DMS79 treated with DMSO at 0.1 percent for 48 hours (cell line): ENCODE measurements around the gene FGD2.
A peak's percentile ranks its signal among the peaks of the same experiment; 100 is the strongest.

Source experiments
- DNase-seq: peaks from one replicate; lab custom pipeline; 2025; lab: John Stamatoyannopoulos, UW

Gene FGD2

DNA sequence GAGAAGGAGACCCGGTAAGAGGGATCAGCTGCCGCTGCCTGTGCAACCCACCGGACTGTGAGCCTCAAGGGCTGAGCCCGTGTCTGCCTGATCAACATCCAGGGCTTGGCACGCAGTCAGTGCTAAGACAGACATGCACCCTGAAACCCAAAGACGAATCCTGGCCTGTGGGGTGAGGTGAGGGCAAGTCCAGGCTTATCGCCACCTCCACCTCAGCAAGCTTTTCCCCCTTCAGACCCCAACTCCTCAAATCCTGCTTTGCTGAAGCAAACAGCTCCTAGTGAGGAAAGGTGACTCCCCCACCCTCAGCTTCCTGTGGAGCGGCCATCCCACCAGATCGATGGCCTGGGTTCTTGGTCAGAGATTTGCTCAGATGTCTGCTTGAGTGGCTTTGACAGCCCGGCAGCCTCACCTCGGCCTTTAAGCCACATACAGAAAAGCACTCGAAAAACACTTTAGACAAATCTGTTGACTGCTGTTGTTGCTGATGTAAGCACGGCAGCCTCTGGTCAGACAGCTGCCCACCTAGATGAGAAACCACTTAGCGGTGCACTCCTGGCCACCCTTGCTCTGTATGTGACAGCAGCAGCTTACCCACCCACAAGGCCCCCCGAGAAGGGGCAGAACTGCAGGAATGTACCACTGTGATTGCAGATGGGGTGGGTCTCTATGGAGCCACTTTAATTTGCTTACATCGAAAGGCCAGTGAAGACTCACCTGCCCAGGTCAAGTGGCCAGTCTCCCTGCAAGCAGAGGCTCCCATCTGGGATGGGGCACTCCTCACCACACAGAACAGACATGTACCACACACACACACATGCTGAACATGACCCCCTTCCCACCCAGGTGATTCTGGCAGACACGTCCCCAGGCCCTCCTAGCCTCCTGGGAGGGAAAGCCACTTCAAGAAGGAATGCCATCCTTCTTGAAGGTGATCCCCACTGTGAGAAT lies 34.3 kb upstream of the FGD2 start:
- DNase-seq, result peak; percentile 53

- DNase-seq, result no peak
Measured at GRCh38 chr6:36971921-36972673, 33.4 kb upstream of the FGD2 start.

- no peak for DNase-seq
Measured at GRCh38 chr6:36973190-36973589, 32.3 kb upstream of the FGD2 start.

DNA sequence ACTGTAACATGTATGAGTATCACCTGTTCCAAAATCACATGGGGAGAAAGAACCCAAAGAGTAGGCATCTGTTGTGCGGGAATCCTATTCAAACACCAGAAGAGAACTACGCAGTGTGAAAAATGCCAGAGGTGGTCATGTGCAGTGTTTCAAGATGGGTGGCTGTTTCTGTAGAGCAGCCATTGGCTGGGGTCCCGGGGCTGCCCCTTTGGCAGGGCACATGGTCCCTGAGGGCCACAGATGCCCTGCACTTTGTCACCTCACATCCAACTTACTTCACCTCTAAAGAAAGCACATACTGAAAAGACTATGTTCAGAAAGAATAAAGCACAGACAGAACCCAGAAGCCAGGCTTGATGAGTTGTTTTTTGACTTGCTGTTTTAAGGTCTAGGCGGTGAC lies 31.8 kb upstream of the FGD2 start:
- DNase-seq, result no peak

- DNase-seq, result no peak
Measured at GRCh38 chr6:36975231-36976006, 30.0 kb upstream of the FGD2 start.

DNA sequence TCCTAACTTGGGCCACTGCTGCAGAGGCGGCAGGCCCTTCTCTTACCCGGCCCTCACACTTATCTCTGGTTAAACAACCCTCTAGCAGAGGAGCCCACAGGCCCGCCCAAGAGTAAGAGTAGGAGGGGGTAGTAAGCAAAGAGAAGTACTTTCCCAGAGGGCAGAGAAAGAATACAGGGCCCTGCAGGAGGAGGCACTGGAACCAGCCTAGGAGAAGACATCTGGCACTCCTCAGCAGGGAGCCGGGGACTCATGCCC lies 29.5 kb upstream of the FGD2 start:
- no peak for DNase-seq

DNA sequence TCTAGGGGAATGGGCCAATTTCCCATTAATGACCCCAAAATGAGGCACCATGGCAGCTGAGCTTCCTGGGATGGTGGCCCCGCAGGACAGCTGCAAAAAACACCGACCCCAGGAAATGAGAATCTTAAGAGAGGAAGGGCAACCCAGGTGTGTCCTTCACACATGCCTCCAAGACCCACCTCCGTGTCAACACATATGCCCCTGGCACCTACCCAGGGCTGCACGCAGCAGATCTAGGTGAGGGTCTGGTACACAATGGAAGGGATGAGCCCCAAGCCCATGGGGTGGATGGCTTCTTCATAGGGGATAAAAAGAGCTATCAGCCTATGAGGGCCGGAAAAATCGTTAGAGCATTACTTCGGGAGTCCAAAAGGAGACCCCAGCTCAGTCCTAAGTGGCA lies 28.9 kb upstream of the FGD2 start:
- DNase-seq, result no peak

GRCh38 chr6:36976931-36977330 lies 28.5 kb upstream of the FGD2 start:
- no peak for DNase-seq

- DNase-seq, result no peak
Measured at GRCh38 chr6:36977470-36977941, 27.9 kb upstream of the FGD2 start.

DNA sequence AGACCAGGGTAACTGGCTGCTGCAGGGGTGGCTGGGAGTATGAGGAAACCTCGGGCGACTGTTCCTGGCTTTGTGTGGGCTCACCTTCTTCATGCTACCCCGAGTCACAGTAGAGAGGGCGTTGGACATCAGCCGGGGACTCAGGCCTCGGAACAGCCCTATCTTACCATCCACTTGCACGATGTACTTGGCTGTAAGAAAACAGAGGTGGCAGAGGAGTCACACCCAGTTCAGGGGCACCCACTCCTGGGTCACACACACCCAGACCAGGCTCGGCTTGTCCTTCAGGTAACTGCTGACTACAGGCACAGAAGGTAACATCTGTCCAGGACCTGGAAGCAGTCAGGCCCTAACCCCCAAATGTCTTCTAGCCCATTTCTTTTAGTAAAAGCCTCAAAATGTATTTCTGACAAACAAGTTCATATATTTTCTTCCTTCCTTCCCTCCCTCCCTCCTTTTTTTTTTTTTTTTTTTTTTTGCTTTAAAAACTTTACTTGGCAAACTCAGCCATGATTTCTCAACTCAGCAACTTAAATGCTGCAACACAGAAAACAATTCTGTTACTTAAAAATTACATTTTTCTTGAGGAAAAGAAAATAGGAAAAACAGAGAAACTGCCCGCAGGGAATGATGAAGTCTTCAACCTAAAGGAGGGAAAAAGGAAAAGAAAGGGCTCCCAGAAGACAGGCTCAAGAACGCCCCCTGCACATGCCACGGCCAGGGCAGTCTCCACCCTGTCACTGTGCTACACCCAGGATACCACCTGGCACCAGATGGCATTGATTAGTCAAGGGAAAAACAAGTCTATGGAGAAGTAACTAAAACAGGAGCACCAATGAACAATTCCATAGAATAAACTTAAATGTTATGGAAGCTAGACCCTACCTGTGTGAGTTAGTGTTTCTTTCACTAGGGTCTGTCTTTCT lies 26.8 kb upstream of the FGD2 start:
- DNase-seq, result no peak

- peak; percentile 56 for DNase-seq
Measured at GRCh38 chr6:36979347-36979742, 26.1 kb upstream of the FGD2 start.

DNA sequence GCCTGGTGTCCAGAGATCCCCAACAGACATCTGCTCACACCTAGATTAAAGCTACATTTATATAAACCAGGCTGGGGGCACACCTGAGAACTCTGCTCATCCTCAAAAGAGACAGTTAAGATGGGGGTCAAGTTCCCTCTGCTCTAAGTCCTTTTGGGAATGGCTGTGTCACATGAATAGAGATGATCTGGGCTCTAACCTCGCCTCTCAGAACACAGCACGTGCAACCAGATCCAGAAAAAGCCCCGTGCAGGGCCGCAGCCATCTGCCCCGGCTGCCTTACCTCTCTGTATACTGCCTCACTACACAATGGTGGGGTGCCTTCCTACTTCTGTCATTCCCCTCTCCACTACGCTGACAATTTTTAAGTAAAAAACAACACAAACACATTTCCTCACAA lies 25.3 kb upstream of the FGD2 start:
- DNase-seq, result no peak

GRCh38 chr6:36980876-36981619 lies 24.4 kb upstream of the FGD2 start:
- peak; percentile 49 for DNase-seq

DNA sequence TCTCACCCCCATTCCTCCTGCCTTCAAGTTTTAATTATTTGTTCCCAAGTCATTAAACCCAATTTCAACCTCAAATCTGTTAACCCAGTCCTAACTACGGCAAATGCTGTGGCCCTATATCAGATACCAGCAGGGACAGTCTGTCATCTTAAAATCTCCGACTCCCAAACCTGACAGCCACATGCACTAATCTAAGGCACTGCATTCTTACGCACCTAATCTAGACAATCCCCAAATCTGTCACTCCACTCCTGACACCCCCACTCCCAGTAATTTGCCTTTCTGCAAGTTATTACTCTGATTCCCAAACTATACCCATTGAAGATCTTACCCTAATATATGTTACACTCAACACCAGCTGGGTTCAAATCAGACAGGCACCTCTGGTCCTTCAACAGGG lies 21.9 kb upstream of the FGD2 start:
- no peak for DNase-seq

DNA sequence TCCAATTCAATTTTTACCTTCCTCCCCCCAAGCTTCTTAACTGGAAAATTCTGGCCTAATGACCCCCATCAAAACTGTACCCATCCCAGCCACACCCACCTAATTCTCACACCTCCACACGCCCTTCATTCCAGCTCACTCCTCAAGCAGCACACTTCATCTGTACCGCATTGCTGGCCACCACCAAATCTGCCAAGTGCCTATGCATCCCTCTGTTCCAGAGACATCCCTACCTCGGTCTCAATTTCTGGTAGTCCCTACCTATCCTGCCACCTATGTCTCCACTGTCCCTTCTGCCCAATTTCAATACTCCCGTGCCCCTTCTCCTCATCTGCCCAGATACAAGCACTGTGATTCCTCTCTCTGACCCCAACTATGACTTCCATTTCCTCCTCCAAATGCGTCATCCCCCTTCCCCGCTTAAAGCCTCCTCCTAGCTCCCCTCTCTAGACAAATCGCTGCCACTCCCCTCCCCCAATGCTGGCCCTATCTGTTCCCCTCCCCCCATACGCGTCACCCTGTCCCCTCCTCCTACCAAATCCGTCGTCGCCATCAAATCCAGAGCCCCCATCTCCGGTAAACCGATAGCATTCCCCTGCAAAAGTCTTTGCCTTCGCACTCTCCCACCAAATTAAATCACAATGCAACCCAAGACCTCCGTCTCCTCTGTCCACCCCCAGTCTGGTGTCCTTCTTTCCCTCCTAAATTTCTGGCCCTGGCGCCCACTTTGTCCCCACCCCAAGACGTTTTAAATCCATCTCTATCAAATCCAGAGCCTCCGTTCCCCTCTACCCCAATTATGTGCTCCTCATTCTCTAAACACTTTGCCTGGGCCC lies 20.7 kb upstream of the FGD2 start:
- peak; percentile 40 for DNase-seq

DNA sequence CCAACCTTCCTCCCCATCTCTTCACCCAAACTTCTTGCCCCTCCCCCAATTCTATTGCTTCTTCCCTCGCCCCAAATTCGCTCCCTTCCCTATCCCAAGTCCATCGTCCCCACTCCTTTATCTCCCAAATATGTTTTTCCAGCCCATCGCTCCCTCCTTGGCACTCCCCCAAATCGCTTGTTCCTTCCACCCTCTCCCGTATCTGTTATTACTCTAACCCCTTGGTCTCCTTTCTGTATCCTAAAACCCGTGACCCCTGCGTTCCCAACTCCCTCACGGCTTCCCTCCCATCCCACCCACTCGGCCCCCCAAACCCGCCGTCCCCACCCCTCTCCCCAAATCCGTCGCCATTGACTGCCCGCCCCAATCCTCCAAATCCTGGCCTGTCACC lies 20.0 kb upstream of the FGD2 start:
- DNase-seq, result no peak

GRCh38 chr6:36985808-36986703 lies 19.4 kb upstream of the FGD2 start, which contains the start of gene MTCH1:
MTCH1 (minus strand) TSS chr6:36986196; CDS start chr6:36986173, 23 bp downstream.
- DNase-seq, result peak; percentile 74

DNA sequence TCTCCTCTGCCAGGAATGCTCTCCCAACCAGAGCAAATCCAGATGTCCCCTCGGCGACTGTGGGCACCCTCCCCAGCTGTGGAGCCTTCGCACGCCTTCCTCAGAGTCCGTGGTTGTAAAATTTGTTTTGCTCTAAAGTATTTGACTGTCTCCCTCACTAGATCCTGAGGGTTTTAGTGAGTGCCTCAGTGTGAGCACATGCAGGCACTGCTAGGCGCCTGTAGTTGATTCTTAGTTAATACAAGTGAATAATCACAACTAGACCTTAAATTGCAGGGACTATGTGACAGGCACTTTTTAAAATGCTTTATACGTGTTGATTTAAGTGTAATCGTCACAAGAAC lies 18.8 kb upstream of the FGD2 start:
- no peak for DNase-seq

GRCh38 chr6:36989264-36989663 lies 16.2 kb upstream of the FGD2 start:
- no peak for DNase-seq
